T47D (cell line): ENCODE results near the gene ANKRD40.

Experiments
- DNase-seq, 2 experiments: peaks; one replicate each; pipeline versions ENCODE4 v3.0.0 to v3.0.0-alpha.2; 2011 to 2012; ENCODE audit warnings: low read depth in 1 of 2, low spot score in 1 of 2
- JUND ChIP-seq: IDR thresholded peaks from 2 replicates; pipeline ENCODE4 v1.6.1; 2012; ENCODE audit warnings: low read depth
- in situ Hi-C: cut with HindIII; loops from 2 replicates; pipeline ENCODE4 v1.10.0; 2016; ENCODE audit warnings: low sequenced_read_pairs, low pct_unique_long_range_greater_than_20kb

The ANKRD40 gene

GRCh38 chr17:50680126-50680525 is 27.6 kb downstream of the ANKRD40 start:
- DNase-seq, result no peak
- in situ Hi-C loops, result no loop called here
- no peak for TF ChIP-seq JUND

- TF ChIP-seq JUND, result no peak
- no peak for DNase-seq
- in situ Hi-C loops, result no loop called here
Observed at GRCh38 chr17:50679008-50679544, 28.6 kb downstream of the ANKRD40 start.

- TF ChIP-seq JUND, result no peak
- in situ Hi-C loops, result no loop called here
- DNase-seq, result no peak
Observed at GRCh38 chr17:50677851-50678375, 29.8 kb downstream of the ANKRD40 start.

- no peak for DNase-seq
- in situ Hi-C loops, result no loop called here
- TF ChIP-seq JUND, result no peak
Observed at GRCh38 chr17:50676065-50676975, 31.4 kb downstream of the ANKRD40 start.

GRCh38 chr17:50675627-50676026 is 32.1 kb downstream of the ANKRD40 start:
- no peak for DNase-seq
- in situ Hi-C loops, result no loop called here
- TF ChIP-seq JUND, result no peak

- in situ Hi-C loops, result no loop called here
- no peak for DNase-seq
- no peak for TF ChIP-seq JUND
Observed at GRCh38 chr17:50675190-50675589, 32.5 kb downstream of the ANKRD40 start.

GRCh38 chr17:50672831-50673551 is 34.7 kb downstream of the ANKRD40 start:
- TF ChIP-seq JUND, result no peak

GRCh38 chr17:50672071-50672470 is 35.6 kb downstream of the ANKRD40 start:
- in situ Hi-C loops, result no loop called here
- DNase-seq, result no peak
- TF ChIP-seq JUND, result no peak

More at GRCh38 chr17:50672831-50673551, 34.7 kb downstream of the ANKRD40 start:
- DNase-seq, result no peak
- in situ Hi-C loops, result no loop called here

- no peak for TF ChIP-seq JUND
- in situ Hi-C loops, result no loop called here
- no peak for DNase-seq
Observed at GRCh38 chr17:50668838-50669581, 38.7 kb downstream of the ANKRD40 start.

- TF ChIP-seq JUND, result no peak
- in situ Hi-C loops, result no loop called here
- no peak for DNase-seq
Observed at GRCh38 chr17:50668025-50668837, 39.5 kb downstream of the ANKRD40 start.

GRCh38 chr17:50667259-50668024 is 40.3 kb downstream of the ANKRD40 start:
- no peak for TF ChIP-seq JUND
- in situ Hi-C loops, result no loop called here
- DNase-seq, result no peak
